GM21423 (cell line): ENCODE results near the gene MINAR1.

Experiments used
- ATAC-seq: cut with Tn5 transposase; IDR thresholded peaks from one replicate; pipeline ENCODE4 v1.9.1; 2021; ENCODE audit warnings: mild to moderate bottlenecking, moderate library complexity; ENCODE audit not compliant: unreplicated experiment

MINAR1 gene

DNA sequence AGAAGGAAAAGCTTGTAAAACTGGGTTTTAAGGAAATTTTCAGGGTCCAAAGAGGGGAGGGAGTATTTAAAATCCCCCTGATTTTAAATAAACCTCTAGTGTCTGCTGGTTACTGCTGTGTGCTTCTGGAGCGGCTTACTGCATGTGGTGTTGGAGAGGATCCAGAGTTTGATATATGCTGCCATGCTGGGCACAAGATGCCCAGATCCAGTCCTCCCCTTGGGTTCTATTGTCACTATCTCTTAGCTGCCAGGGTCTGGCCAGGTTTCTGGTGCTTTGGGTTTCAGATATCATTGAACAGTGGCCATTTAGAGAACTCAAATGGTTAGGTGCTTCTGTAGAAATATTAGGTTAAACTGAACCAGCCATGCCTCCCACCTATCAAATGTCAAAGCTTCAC, 27.5 kb downstream of the MINAR1 start:
- no peak for ATAC-seq

DNA sequence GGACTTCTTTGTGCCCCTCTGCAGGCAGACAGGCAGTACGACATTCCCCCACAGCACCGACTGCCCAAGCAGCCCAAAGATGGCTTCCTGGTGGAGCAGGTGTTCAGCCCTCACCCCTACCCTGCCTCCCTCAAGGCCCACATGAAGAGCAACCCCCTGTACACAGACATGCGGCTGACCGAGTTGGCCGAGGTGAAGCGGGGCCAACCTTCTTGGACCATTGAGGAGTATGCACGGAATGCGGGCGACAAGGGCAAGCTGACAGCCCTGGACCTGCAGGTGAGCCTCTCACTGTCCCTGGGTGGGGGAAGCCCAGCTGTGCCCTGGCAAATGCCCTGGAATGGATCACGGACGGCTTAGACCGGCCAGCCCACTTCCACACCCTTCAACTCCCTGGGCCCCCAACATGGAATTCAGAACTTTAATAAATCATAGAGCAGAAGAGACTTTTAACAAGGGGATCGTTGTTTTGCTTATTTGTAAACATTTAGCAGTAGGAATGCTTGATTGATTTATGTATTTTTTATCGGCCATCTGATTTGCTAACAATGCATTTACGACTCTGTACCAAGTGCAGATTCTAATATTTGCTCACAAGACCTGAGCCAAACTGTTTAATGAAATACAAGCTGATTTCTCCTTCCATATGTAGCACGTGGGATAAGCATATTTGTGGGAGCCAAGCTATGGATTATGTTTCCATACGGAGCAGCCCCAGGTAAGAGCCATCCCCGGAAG, 31.1 kb downstream of the MINAR1 start:
- no peak for ATAC-seq

GRCh38 chr15:79463781-79464270, 31.7 kb downstream of the MINAR1 start:
- ATAC-seq, result no peak

DNA sequence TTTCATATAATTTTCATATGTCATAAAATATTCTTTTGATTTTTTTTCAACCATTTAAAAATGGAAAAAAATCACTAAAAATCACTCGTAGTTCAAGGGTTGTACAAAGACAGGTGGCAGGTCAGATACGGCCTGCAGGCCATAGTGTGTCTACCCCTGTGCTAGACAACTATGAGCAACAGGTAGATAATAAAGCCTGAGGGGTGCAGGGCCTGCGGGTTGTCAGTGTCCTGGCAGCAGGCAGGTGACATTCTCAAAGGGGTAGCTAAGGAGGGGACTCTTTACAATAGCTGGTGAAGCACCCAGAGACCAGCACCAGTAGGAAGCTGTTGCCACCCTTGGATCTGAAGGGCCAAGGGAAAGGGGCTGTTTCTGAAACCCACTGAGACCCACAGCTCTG, 34.4 kb downstream of the MINAR1 start:
- ATAC-seq, result no peak

DNA sequence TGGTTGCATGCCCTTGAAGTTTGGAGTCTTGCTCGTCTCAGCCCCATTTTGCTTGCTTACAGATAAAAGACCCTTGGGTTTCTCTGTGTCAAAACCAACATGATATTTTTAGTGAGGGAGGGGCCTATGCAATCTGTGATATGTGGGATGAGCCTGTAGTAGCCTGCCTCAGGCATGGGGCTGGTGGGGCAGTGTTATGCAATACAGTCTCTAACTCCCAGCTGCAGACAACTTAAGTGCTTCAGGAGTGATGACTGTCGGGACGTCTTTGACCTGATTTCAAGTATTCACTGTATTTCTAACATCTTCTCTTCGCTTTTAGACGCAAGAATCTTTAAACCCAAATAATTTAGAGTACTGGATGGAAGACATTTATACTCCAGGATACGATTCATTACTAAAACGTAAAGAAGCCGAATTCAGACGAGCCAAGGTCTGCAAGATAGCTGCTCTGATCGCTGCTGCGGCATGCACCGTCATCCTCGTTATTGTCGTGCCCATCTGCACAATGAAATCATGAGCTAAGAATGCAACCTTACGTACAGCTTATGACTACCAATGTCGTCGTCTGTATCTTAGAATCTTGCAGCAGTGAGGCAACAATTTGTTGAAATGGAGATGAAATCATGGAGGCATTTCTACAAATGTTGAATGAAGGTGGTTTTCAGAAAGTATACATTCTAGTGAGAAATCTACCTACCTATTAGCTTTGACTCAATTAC, 35.9 kb downstream of the MINAR1 start:
- ATAC-seq, result no peak

DNA sequence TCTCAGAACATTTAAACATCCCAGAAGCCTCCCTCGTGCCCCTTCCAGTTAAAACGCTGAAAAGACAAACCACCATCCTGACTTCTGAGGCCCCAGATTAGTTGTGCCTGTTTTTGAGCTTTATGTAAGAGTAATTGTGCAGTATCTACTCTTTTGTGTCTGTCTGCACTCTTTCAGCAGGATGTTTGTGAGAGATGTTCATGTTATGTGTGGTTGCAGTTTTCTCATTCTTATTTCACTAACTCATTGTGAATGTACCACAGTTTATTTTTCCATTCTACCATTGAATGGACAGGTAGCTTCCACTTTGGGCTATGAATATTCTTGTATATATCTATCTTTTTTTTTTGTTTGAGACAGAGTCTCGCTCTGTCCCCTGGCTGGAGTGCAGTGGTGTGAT, 40.3 kb downstream of the MINAR1 start:
- no peak for ATAC-seq

DNA sequence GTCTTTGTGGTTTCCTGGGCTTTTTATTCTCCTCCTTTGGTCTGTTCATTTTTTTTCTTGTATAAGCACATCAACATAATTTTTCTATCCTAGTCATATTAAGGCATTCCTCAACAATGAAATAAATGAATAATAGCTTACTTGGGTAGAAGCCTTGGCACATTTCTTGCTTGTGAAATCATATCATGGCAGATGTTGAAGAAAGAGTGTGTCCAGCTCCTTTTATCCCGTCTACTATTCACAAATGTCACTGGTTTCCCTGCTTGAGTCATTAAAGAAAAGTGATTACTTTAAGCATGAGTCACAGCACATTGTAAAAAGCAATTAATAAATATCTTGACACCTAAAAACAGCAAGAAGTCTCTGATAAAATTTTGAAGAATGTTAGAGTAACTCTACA, 42.1 kb downstream of the MINAR1 start:
- ATAC-seq, result no peak

- no peak for ATAC-seq
Measured at GRCh38 chr15:79475306-79475705, 43.2 kb downstream of the MINAR1 start.

- no peak for ATAC-seq
Measured at GRCh38 chr15:79478108-79478507, 46.0 kb downstream of the MINAR1 start.

DNA sequence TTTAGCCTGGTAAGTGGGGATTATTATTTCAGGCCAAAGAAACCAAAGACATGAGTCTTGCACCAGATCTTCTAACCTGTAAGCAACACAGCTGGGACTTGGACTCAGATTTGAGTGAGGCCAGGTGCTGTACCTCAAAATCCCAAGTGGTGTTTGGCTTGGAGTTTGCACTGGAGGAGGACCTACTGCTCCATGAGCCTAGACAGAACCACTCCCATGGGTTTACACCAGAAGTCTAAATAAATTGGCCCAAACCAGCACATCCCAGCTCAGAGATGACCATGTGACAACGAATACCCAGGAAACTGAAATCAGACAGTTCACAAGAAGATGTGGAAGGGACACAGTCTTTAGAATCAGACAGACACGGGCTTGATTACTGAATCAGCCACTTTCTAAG, 47.5 kb downstream of the MINAR1 start:
- no peak for ATAC-seq

- ATAC-seq, result no peak
Measured at GRCh38 chr15:79481793-79482192, 49.7 kb downstream of the MINAR1 start.
